Femur (tissue), 1 donor: ENCODE measurements around the gene PIGS.
"Not testable (repeated sequence)": the region's sequence is repeated elsewhere in the genome, so short reads cannot be mapped to it uniquely, and the experiment has no call there.

Experiments
- DNase-seq: peaks from one replicate; pipeline ENCODE4 v3.0.0-alpha.2; 2017

PIGS gene

GRCh38 chr17:28578246-28579195 lies 7.2 kb upstream of the PIGS start:
- no peak for DNase-seq

GRCh38 chr17:28577466-28577824 lies 6.1 kb upstream of the PIGS start:
- no peak for DNase-seq

- peak; percentile 93 for DNase-seq
These were observed 5.6 kb upstream of the PIGS start, which contains the start of gene ALDOC for GRCh38 chr17:28576758-28577465. Gene ALDOC, minus strand, starts transcription at chr17:28576895. Its CDS starts 1,363 bp downstream, at chr17:28575532.

- not testable (repeated sequence) for DNase-seq
These were observed 4.7 kb upstream of the PIGS start for GRCh38 chr17:28576016-28576415.

GRCh38 chr17:28575126-28575795 lies 3.9 kb upstream of the PIGS start:
- DNase-seq: no peak

- no peak for DNase-seq
These were observed 3.2 kb upstream of the PIGS start for GRCh38 chr17:28574526-28574925.

- DNase-seq: no peak
These were observed 2.7 kb upstream of the PIGS start for GRCh38 chr17:28573966-28574480.

GRCh38 chr17:28573521-28573920 lies 2.2 kb upstream of the PIGS start:
- no peak for DNase-seq

GRCh38 chr17:28573040-28573380 lies 1.7 kb upstream of the PIGS start:
- no peak for DNase-seq

- no peak for DNase-seq
These were observed 1.1 kb upstream of the PIGS start for GRCh38 chr17:28572259-28573039.

GRCh38 chr17:28570716-28571360 lies 486 bp downstream of the PIGS start:
- DNase-seq: no peak

- no peak for DNase-seq
These were observed 1.9 kb downstream of the PIGS start for GRCh38 chr17:28569446-28569845.

GRCh38 chr17:28567604-28568003 lies 3.7 kb downstream of the PIGS start:
- no peak for DNase-seq

- no peak for DNase-seq
These were observed 7.8 kb downstream of the PIGS start for GRCh38 chr17:28563475-28563874.

GRCh38 chr17:28555022-28555421 lies 16.3 kb downstream of the PIGS start:
- DNase-seq: no peak

GRCh38 chr17:28554565-28554964 lies 16.8 kb downstream of the PIGS start:
- no peak for DNase-seq

GRCh38 chr17:28553000-28553505 lies 18.3 kb downstream of the PIGS start:
- DNase-seq: no peak

GRCh38 chr17:28552176-28552999 lies 18.9 kb downstream of the PIGS start, which contains the start of gene UNC119:
Gene UNC119, minus strand, starts transcription at chr17:28552624. Its CDS starts 67 bp downstream, at chr17:28552557.
- DNase-seq: peak; percentile 86

GRCh38 chr17:28551421-28552175 lies 19.7 kb downstream of the PIGS start:
- no peak for DNase-seq

GRCh38 chr17:28550858-28551257 lies 20.5 kb downstream of the PIGS start:
- DNase-seq: no peak
